Endothelial cell of umbilical vein (primary cell): ENCODE results near the gene ID1. TPM values are rescaled to one million over a fixed set of nuclear protein-coding genes. Genes with fewer than 3 reads are reported as not detected.

Experiments
- BruUV-seq: library from RNA; stranded (reverse); fragments of 400-500 nt; replicated peaks from 2 replicates; lab custom pipeline; 2021; lab: Mats Ljungman, UMichigan
- CTCF ChIA-PET: fragments of 300-600, 350-600 bp; sonication (Branson Sonifier 250); formaldehyde crosslinking; loops from one replicate; lab custom pipeline; 2021; ENCODE audit warnings: antibody characterized with exemption, inconsistent platforms; lab: Charles Lee
- POLR2A ChIA-PET: fragments of 300-600, 350-600 bp; sonication (Branson Sonifier 250); formaldehyde crosslinking; loops from one replicate; lab custom pipeline; 2021; ENCODE audit warnings: antibody characterized with exemption, inconsistent platforms; lab: Charles Lee
- DNase-seq: peaks from one replicate; pipeline ENCODE4 v3.0.0-alpha.2; 2011; ENCODE audit warnings: low read depth, low spot score
- FAIRE-seq: peaks from 2 replicates; lab custom pipeline; 2011; peaks lifted over from hg19 to GRCh38; lab: Jason Lieb, UNC
- H2AFZ ChIP-seq: 2 replicates; pipeline ENCODE4 v1.6.0; 2012; ENCODE audit warnings: low read depth, low read length, control low read depth, inconsistent platforms
- H3K27ac ChIP-seq: 2 replicates; pipeline ENCODE4 v1.5.1; 2011; ENCODE audit warnings: low read depth, mild to moderate bottlenecking, control low read depth, low read length, moderate library complexity; ENCODE audit not compliant: insufficient read depth
- H3K27me3 ChIP-seq, 2 experiments: 2 replicates each; pipeline versions ENCODE4 v1.6.0 to v1.6.1; 2011; ENCODE audit warnings: low read length in 2 of 2, mixed read lengths in 1 of 2; ENCODE audit not compliant: control insufficient read depth in 2 of 2, insufficient read depth in 2 of 2
- H3K36me3 ChIP-seq, 2 experiments: 2 replicates in 1 of 2; 3 replicates in 1 of 2; pipeline ENCODE4 v1.5.1; 2011; ENCODE audit warnings: low read length in 2 of 2, mild to moderate bottlenecking in 1 of 2, moderate library complexity in 1 of 2; ENCODE audit not compliant: control insufficient read depth in 2 of 2, insufficient read depth in 2 of 2; ENCODE audit errors: extremely low read depth in 1 of 2
- H3K4me1 ChIP-seq: 3 replicates; pipeline ENCODE4 v1.5.1; 2011; ENCODE audit warnings: mild to moderate bottlenecking, low read length; ENCODE audit not compliant: control insufficient read depth, insufficient read depth; ENCODE audit errors: extremely low read depth
- H3K4me2 ChIP-seq: 2 replicates; pipeline ENCODE4 v1.6.1; 2011; ENCODE audit warnings: low read length, control low read depth, mixed read lengths; ENCODE audit not compliant: insufficient read depth
- H3K4me3 ChIP-seq, 3 experiments: fragments of 200-600 bp in 1 of 3; sonication (generic), shearing (Covaris generic) in 1 of 3; replicated peaks in 1 of 3; 2 replicates each; pipeline ENCODE4 v1.5.1; 2011 to 2016; ENCODE audit warnings: control low read depth in 3 of 3, low read length in 3 of 3, mild to moderate bottlenecking in 2 of 3, inconsistent platforms in 1 of 3, low read depth in 1 of 3, moderate library complexity in 1 of 3; ENCODE audit not compliant: insufficient read depth in 1 of 3
- H3K79me2 ChIP-seq: 2 replicates; pipeline ENCODE4 v1.6.0; 2012; ENCODE audit warnings: low read length, inconsistent platforms; ENCODE audit not compliant: control insufficient read depth, insufficient read depth
- H3K9ac ChIP-seq: replicated peaks from 2 replicates; pipeline ENCODE3; 2011; ENCODE audit warnings: low read length, control low read depth; ENCODE audit not compliant: insufficient read depth; ENCODE audit errors: extremely low read depth
- H3K9me1 ChIP-seq: replicated peaks from 3 replicates; pipeline ENCODE4 v1.6.0; 2011; ENCODE audit warnings: mild to moderate bottlenecking, low read length; ENCODE audit not compliant: control insufficient read depth, insufficient read depth; ENCODE audit errors: extremely low read depth
- H3K9me3 ChIP-seq: replicated peaks from 2 replicates; pipeline ENCODE4 v1.5.1; 2012; ENCODE audit warnings: low read length, inconsistent platforms; ENCODE audit not compliant: control insufficient read depth, insufficient read depth
- H4K20me1 ChIP-seq: replicated peaks from 2 replicates; pipeline ENCODE3; 2011; ENCODE audit warnings: mild to moderate bottlenecking, low read length; ENCODE audit not compliant: control insufficient read depth, insufficient read depth; ENCODE audit errors: extremely low read depth
- CTCF ChIP-seq, 2 donors: IDR thresholded peaks; 1 replicate in 1 of 2; 2 replicates in 1 of 2; pipeline ENCODE4 v1.5.1; 2011; ENCODE audit warnings: low read length in 2 of 2, mild to moderate bottlenecking in 2 of 2, moderate library complexity in 2 of 2, control low read depth in 1 of 2, inconsistent platforms in 1 of 2, low read depth in 1 of 2; ENCODE audit not compliant: insufficient read depth in 1 of 2; ENCODE audit errors: extremely low read depth in 1 of 2
- EZH2 ChIP-seq: IDR thresholded peaks from 2 replicates; pipeline ENCODE4 v1.6.1; 2012; ENCODE audit warnings: borderline replicate concordance, low read depth, mild to moderate bottlenecking, moderate library complexity, low read length, inconsistent platforms; ENCODE audit not compliant: severe bottlenecking
- FOS ChIP-seq: IDR thresholded peaks from 2 replicates; pipeline ENCODE4 v1.6.1; 2011; ENCODE audit warnings: mild to moderate bottlenecking, low read length, moderate library complexity, borderline replicate concordance; ENCODE audit not compliant: insufficient read depth
- GATA2 ChIP-seq: IDR thresholded peaks from 2 replicates; pipeline ENCODE4 v1.7.0; 2011; ENCODE audit warnings: low read depth, mild to moderate bottlenecking, moderate library complexity, mixed read lengths, low read length; ENCODE audit not compliant: insufficient read length, insufficient read depth
- JUN ChIP-seq: IDR thresholded peaks from 2 replicates; pipeline ENCODE4 v1.6.1; 2011; ENCODE audit warnings: borderline replicate concordance, low read depth; ENCODE audit not compliant: insufficient read length, insufficient read depth
- MAX ChIP-seq: IDR thresholded peaks from 2 replicates; pipeline ENCODE4 v1.6.1; 2011; ENCODE audit not compliant: insufficient read depth, insufficient read length
- MYC ChIP-seq: IDR thresholded peaks from one replicate; pipeline ENCODE4 v1.6.1; 2011; ENCODE audit warnings: mild to moderate bottlenecking, low read depth, low read length
- POLR2A ChIP-seq: IDR thresholded peaks from 2 replicates; pipeline ENCODE4 v1.6.1; 2012; ENCODE audit warnings: low read depth, mild to moderate bottlenecking, control low read depth, low read length
- POLR2AphosphoS5 ChIP-seq: IDR thresholded peaks from 2 replicates; pipeline ENCODE4 v1.6.1; 2012; ENCODE audit warnings: low read depth, mild to moderate bottlenecking, control low read depth, low read length, moderate library complexity; ENCODE audit not compliant: insufficient read depth
- dilution Hi-C: fragments of 300-500 bp; cut with MboI; formaldehyde crosslinking; loops from one replicate; pipeline ENCODE4 v1.15.0; 2019; ENCODE audit warnings: low sequenced_read_pairs; ENCODE audit not compliant: extremely low pct_ligation_motif_present
- intact Hi-C: fragments of 100-400 bp; cut with micrococcal nuclease; formaldehyde crosslinking; loops from one replicate; pipeline ENCODE4 v1.10.0; 2022
- polyA plus RNA-seq, 4 experiments: library from polyadenylated mRNA; depleted of rRNA in 3 of 4; stranded (reverse) in 3 of 4; unstranded in 1 of 4; fragments of >200 nt; gene quantifications; 2 replicates each; pipeline versions ENCODE4 v1.2.1 to v1.2.3, GENCODE V29; 2011 to 2012; ENCODE audit warnings: missing spikeins in 1 of 4
- total RNA-seq: library from RNA; stranded (reverse); gene quantifications from 2 replicates; pipeline ENCODE4 v1.2.3, GENCODE V29; 2021

The ID1 gene
- total and polyA plus RNA-seq, 2 donors (not counting 3 experiments of a cell fraction or from before 2014, with no cell fraction given): 78.9 to 152 TPM

GRCh38 chr20:31653561-31653960 is 48.5 kb downstream of the ID1 start:
- no peak overlapping the region for H3K4me2 ChIP-seq
- H3K4me3 ChIP-seq: no peak overlapping the region
- no peaks in the 10 kb centered on the region for H3K4me1 ChIP-seq
- no peaks in the 10 kb centered on the region for H4K20me1 ChIP-seq
- H3K9me3 ChIP-seq: no peaks in the 10 kb centered on the region
- H2AFZ ChIP-seq: no peak overlapping the region
- intact Hi-C loops (no loop called here), dilution Hi-C loops (no loop called here)
- FAIRE-seq (no peak), DNase-seq (no peak)
- no peak for TF ChIP-seq MAX
- no TSS peak for BruUV-seq
- ChIA-PET CTCF (interaction anchor here (1.1 to 8.9 kb wide), 3 partner anchors 19 to 70 kb away, joined by 3 to 73 read pairs (median 50); partner anchors contain the start of gene BCL2L1), POLR2A (no interaction called here)
- H3K27ac ChIP-seq: no peak overlapping the region
- H3K36me3 ChIP-seq: no peaks in the 10 kb centered on the region
- H3K9ac ChIP-seq: no peak overlapping the region
- H3K79me2 ChIP-seq: no peaks in the 10 kb centered on the region
- H3K27me3 ChIP-seq: peaks cover 0 to 1% of the 10 kb centered on the region in 2 experiments
- H3K9me1 ChIP-seq: no peaks in the 10 kb centered on the region

GRCh38 chr20:31654534-31654933 is 49.4 kb downstream of the ID1 start:
- H3K4me2 ChIP-seq: no peak overlapping the region
- ChIA-PET CTCF (interaction anchor here (1.1 to 8.9 kb wide), 3 partner anchors 20 to 69 kb away, joined by 3 to 73 read pairs (median 50); partner anchors contain the start of gene BCL2L1), POLR2A (no interaction called here)
- no peaks in the 10 kb centered on the region for H3K4me1 ChIP-seq
- no peak for TF ChIP-seq GATA2
- no peak for TF ChIP-seq FOS
- TF ChIP-seq EZH2: no peak
- TF ChIP-seq JUN: no peak
- TF ChIP-seq MYC: no peak
- no peak for TF ChIP-seq POLR2AphosphoS5
- no peak for TF ChIP-seq CTCF (IDR thresholded peaks at IDR 0.05; ENCODE audit: extremely low read depth in 1 of 2, insufficient read depth in 1 of 2, low read depth in 1 of 2, low read length in 2 of 2)
- no peak for TF ChIP-seq POLR2A
- TF ChIP-seq MAX: no peak
- no peaks in the 10 kb centered on the region for H3K9me3 ChIP-seq
- dilution Hi-C loops: no loop called here
- BruUV-seq: no TSS peak
- intact Hi-C loops: no loop called here
- no peak overlapping the region for H3K27ac ChIP-seq
- H3K4me3 ChIP-seq: no peak overlapping the region
- H3K79me2 ChIP-seq: no peaks in the 10 kb centered on the region
- H3K36me3 ChIP-seq: no peaks in the 10 kb centered on the region
- peaks cover 0 to 1% of the 10 kb centered on the region in 2 experiments for H3K27me3 ChIP-seq
- no peak for DNase-seq
- H3K9me1 ChIP-seq: no peaks in the 10 kb centered on the region
- no peaks in the 10 kb centered on the region for H4K20me1 ChIP-seq
- FAIRE-seq: no peak
- no peak overlapping the region for H2AFZ ChIP-seq
- no peak overlapping the region for H3K9ac ChIP-seq
